Measurements from ENCODE around the gene KIAA1217. TPM values are rescaled to one million over a fixed set of nuclear protein-coding genes. Genes with fewer than 3 reads are reported as not detected.

KIAA1217 gene
- total and polyA plus RNA-seq, 2 of the 8 experiments (the other 6 are each of a cell fraction or from before 2014, with no cell fraction given): 4.5 to 15.6 TPM

GRCh38 chr10:24382045-24382444 is 173.1 kb downstream of the KIAA1217 start (continued):
- no peak for TF ChIP-seq CHD7 (IDR thresholded peaks at IDR 0.05; ENCODE audit: insufficient replicate concordance, low read length)
- no peak for TF ChIP-seq HDAC6 (IDR thresholded peaks at IDR 0.05; ENCODE audit: low read depth, low read length)
- TF ChIP-seq SIRT6 (IDR thresholded peaks at IDR 0.05; ENCODE audit: low read length): no peak
- TF ChIP-seq USF2 (IDR thresholded peaks at IDR 0.05; ENCODE audit: low read length): no peak
- TF ChIP-seq TAF7 (optimal IDR thresholded peaks at IDR 0.05; ENCODE audit: borderline replicate concordance, low read depth, low read length): no peak
- TF ChIP-seq BRCA1 (IDR thresholded peaks at IDR 0.05; ENCODE audit: low read depth, low read length): no peak

Data from H1 (cell line).